GM21360 (cell line): Measurements from ENCODE around the gene CBFB.

Source experiments
- ATAC-seq: cut with Tn5 transposase; IDR thresholded peaks from one replicate; pipeline ENCODE4 v1.9.1; 2021; ENCODE audit warnings: mild to moderate bottlenecking, moderate library complexity; ENCODE audit not compliant: unreplicated experiment

The CBFB gene

DNA sequence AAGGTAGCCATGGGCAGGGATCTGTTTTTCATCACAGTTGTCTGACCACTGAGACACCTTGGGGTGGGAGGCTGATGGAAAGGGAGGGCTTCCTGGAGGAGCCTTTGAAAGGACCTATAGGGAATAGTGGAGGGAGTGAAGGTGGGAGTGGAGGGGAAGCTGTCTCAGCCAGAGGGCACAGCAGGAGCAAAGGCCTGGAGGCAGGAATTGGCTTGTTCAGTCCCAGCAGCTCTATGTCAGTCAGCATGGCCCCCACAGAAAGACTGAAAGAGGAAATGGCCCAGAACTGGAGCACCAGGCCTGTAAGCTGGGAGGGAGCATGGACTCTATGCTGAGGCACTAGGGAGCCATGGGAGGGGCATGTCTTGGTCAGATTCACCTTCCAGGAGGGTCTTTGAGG is 12.8 kb upstream of the CBFB start:
- ATAC-seq, result no peak

DNA sequence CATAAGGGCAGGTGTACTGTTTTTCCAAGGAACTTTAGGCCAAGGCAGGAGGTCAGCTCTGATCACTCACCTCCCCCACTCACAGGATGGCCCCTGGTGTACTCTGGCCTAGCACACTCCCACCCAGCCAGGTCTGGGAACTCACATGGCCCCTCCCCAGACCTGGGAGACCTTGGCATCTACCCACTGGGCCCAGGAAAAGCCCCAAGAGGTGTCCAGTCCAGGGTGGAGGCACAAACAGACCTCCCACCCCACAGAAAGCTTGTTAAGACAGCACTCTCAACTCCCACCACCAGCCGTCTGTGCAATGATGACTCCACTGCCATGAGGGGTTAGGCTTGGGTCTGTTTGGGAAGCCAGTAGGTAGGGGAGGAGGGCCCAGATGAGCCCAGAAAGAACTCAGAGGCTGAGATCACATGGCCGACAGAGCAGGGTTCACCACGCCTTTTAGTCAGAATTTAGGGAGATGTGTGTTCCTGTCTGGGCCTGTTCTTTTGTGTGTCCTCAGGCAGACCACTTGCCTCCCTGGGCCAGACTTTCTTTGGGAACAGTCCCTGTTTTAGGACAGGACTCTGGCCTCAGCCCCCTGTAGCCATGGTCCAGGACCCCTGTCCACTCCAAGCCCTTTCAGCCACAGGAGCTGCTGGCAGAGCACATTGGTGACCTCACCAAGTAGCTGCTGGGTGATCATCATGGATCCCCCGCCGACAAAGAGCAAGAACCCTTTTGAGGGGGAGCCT is 12.1 kb upstream of the CBFB start:
- no peak for ATAC-seq

DNA sequence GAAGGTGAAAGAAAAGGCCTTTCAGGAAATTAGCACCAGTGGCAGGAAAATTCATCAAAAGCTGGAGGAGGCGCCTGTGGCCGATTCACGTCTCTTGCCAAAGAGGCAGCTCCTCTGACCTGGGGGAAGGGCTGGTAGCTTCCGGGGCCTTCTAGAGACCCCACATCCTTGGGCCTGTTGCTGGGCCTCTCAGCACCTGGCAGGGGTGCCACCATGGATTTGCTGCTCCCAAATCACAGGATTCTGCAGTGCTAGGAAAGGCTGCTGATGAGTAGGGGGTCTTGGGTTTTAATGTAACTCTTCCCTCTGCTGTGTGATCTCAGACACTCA is 11.6 kb upstream of the CBFB start:
- ATAC-seq, result no peak

DNA sequence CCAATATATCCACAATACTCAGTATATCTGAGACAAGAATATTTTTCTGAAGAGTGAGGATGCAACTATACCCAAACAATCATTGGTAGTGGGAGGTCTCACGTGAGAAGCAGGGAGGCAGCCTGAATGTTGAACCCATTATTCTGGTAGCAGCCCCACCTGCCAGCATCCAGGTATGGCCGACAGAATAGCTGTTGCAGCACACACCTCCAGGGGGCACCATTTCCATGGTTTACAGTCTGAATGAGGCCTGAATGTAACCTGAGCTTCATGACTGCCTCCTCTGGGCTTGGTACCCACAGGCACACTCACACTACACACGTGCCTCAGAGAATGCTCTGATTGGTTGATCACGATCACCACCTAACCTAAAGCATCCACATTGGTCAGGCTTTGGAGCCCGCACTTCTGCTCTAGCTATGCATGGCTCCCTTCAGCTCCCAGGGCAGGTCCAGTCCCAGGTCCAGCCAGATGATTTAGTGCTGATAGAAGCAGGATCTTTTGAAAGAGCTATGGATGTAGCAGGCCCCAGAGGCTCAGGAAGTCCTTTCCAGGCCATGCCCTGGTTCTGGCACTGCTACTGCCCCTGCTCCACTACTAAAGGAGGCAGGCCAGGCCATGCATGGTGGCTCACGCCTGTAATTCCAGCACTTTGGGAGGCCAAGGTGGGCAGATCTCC is 11.0 kb upstream of the CBFB start:
- ATAC-seq, result peak; percentile 87

DNA sequence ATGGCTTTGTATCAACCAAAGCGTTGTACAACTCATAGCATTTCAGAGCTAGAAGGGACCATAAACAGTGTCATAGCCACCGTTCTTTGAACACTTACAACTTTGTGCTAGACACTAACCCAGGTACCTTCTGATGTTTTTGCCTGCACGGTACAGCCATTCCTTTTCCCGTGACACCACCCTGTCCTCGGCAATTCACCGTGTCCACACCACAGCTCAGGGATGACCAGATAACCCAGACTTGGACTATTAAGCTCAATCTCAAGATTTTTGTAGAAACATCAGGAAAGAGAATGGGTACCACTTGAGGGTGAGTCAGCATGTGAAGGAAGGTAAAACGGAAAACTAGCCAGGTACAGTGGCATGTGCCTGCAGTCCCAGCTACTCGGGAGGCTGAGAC is 9.8 kb upstream of the CBFB start:
- ATAC-seq, result no peak

DNA sequence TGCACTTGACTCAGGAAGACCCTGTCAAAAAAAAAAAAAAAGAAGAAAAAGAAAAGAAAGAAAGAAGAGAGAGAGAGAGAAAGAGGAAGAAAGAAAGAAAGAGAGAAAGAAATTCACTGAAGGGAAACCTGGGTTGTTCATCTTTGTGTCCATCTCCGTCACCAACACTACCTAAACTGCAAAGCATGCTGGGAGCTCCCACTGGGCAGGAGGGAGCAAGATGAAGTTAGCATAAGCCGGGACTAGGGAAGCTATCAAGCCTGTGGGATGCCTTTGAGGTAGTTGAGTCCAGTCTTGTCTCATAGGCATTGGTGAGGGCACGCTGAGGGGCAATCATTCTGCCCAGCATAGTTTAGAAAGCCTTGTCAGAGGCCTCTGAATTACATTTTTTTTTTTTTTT is 7.6 kb upstream of the CBFB start:
- no peak for ATAC-seq

DNA sequence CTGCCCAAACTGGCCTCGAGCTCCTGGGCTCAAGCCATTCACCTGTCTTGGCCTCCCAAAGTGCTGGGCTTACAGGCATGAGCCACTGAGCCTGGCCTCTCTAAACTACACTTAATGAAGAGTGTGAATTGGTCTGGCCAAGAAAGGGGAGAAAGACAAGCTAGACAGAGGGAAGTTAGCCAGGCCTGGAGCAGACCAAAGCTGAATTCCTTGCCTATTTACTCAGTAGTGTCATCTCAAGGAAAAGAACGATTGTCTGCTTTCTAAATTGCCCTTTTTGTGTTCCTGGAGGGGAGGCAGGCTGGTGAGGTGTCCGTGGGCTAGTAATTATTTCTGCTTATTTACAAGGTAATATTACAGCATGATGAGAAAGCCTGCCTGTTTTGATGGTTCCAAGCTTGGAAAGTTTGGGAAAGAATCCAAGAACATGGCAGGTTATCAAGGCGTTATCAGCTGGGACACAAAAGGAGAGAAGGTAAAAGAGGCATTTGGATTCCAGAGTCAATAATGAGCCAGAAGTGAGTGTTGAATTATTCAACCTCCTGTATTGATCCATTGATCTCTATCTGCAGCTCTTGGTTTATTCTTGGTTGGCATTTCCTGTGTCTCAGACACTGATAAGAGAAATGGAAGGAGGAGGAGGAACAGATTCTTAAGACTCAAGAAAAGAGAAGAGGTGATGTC is 6.3 kb upstream of the CBFB start:
- ATAC-seq, result no peak

DNA sequence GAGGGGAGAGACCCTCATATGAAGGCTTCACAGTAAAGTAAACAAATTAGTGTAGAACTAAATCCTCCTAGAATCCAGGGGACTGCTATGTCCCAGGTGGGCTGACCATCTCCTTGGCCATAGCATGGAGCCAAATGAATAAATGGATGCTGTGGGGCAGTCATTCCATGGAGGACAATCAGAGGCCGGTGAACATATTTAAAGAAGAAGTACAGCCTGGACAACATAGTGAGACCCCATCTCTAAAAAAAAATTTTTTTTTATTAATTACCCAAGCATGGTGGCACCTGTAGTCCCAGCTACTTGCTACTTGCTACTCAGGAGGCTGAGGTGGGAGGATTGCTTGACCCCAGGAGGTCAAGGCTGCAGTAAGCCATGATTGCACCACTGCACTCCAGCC is 5.3 kb upstream of the CBFB start:
- ATAC-seq, result no peak

DNA sequence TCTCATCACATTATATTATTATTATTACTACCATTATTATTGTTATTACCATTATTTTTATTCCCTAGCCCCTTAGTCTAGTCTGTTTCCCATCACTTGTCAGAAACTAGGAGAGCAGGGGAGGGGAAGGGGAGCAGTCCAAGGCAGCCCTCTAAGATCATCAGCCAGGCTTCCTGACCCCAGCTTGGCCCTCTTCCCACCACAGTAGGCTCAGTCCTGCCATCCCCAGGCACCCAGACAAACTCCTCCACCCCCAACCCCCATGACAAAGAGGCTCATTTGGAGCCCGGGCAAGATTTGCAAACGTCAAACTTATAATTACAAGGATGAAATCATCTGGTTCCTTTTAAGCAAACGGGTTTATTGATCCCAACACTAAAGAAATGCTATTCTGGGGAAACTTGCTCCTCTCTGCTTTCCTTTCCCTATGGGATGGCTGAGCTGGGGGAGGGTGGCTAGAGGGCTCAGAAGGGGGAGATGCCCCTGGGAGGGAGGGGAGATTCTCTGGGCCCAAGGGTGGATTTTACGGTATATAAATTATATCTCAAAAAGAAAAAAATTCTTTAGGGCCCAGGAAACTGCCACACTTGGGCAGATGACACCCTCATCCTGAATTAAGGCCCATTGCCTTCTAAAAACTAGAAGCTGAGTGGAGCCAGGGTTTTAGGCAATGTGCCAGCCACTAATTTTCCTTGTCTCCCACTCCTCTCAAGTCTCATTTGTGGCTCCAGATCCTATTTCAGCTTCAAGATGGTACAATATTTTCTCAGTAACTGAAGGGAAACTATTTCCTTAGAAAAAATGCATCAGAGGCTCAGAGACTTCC is 4.4 kb upstream of the CBFB start:
- no peak for ATAC-seq

DNA sequence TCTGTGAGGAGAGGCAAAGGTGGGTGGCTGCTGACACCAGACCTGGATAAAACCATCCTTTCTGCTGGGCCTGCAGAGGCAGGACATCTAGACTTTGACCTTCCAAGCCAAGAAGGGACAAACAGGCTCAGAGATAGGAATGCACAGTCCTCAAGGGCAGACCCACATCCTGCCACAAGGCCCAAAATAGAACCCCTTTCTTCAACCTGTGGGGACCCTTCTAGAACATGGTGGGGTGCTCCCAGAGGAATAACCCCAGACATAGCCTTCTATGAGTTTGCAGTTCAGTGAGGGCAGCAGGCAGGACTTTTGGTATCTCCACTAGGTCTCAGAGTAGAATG is 3.8 kb upstream of the CBFB start:
- ATAC-seq, result no peak

DNA sequence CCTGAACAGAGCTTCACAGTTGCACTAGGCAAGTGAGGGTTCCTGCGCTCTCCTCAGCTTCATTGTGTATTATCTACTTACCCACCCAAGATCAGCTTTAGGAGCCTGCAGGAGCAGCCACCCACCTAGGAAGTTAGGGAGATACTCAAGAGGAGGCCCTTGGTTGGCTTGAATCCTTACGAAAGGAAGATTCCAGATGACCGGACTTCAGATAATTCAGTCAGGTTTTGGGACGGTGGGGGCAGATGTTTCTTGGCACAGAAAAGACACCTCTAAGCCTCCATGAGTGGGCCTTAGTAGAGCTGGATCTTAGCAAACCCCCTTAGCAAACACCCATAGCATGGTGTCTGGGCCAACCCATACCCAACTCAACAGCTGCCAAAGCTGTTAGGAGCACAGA is 2.4 kb upstream of the CBFB start:
- ATAC-seq, result no peak

DNA sequence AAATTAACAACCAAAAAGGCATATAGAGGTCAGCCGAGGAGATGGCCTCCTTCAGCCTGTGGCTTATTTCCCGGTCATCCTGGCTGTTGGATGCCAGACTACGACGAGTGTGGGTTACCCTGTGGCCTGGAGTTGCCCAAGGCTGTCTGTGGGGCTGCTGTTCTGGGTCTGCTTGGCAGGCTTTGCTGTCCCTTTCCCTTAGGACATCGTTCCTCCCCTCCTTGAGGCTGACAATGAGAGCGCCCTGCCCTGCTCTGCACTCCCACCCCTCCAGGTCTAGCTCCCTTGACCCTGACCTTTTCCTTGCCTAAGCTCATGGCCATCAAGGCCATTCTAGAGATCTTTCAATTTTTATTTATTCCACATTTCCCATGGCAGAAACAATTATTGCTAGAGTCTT is 1.9 kb upstream of the CBFB start:
- no peak for ATAC-seq

DNA sequence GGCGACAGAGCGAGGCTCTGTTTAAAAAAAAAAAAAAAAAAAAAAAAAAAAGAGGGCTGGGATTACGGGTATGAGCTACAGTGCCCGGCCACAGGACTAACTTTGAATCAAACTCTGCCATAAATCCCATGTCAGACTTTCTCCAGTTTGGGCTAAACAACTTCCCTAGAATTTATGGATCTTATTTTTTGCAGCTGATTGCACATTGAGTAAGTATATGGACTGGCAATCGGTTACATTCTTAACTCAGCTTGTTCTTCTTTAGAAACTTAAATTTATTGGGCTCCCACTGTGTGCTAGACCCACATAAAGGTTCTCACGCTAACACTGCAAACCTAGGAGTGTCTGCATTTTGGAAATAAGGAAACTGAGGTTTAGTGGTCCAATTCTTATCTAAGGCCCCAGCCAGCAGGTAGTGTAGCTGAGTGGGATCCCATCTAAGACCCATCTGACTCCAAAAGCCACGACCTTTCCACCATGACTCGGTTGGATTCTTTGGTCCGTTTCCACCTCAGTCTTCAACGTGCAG is 718 bp upstream of the CBFB start:
- ATAC-seq, result no peak

DNA sequence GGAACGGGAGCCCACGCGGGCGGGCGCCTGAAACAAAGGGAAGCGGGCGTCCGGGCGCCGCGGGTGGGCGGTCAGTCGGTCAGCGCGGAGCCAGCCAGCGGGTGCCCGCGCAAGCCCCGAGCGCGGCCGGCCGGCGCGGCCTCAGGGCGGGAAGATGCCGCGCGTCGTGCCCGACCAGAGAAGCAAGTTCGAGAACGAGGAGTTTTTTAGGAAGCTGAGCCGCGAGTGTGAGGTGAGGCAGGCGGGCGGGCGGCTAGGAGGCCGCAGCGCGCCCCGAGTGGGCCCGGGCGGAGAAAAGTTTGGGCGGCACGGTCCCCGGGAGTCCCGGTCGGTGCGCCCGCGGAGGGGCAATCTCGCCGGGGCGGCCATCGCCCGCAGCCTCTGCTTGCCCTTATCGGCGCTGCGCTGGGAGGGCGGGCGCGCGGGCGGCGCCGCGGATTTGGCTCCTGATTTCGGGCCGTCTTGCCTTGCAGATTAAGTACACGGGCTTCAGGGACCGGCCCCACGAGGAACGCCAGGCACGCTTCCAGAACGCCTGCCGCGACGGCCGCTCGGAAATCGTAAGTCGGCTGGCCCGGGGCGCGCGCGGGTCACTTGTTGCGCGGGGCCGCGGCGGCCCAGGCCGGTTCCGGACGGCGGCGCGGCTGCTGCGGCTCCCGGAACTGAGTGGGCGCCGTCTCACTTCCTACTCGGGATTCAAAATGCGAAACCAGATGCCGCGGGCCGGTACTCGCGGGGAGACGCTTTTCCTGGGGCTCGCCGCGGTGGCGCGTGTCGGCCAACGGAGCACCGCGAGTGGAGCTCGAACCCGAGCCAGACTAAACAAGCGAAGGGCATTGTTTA is 526 bp downstream of the CBFB start:
- ATAC-seq, result peak; percentile 45

DNA sequence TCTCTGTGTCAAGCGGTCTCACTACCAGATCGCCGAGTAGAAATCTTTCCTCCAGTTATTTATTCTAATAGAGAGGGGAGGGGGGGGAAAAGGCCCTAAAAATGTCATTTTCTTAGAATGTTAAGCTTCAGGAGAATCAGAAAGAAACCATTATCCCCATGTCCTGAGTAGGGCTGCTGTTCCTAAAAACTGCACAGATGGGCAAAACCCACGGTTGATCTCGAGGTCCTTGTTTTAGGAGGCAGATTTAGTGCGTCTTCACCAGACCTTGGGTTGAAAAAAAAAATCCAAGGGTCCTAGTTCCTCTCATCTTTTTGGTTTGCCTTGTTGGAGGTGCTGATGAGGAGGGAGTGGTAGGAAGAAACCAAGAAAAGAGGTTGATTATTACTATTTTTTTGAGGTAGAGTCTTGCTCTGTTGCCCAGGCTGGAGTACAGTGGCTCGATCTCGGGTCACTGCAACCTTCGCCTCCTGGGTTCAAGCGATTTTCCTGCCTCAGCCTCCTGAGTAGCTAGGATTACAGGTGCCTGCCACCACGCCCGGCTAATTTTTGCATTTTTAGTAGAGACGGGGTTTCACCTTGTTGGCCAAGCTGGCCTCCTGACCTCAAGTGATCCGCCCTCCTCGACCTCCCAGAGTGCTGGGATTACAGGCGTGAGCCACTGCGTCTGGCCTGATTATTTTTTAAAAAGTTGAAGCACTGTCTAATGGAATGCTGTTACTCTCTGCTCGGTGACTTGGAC is 1.4 kb downstream of the CBFB start:
- ATAC-seq, result no peak

DNA sequence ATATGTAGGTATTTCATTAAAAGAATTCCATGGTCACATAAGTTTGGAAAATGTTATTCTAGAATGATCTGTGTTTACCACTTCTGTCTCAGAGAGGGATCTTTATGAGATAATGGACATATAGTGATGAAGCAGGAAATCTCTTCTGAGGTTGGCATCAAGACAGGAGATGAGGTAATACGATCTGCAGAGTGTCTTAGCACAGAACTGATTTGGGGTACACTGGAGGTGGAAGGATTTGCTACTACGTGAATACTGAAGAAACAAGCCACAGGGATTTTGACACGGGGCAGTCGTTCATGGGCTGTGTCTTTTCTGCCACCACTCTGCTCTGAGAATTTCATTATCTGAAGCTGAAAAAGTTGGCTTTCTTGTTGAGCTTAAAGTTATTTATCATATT is 5.5 kb downstream of the CBFB start:
- no peak for ATAC-seq

DNA sequence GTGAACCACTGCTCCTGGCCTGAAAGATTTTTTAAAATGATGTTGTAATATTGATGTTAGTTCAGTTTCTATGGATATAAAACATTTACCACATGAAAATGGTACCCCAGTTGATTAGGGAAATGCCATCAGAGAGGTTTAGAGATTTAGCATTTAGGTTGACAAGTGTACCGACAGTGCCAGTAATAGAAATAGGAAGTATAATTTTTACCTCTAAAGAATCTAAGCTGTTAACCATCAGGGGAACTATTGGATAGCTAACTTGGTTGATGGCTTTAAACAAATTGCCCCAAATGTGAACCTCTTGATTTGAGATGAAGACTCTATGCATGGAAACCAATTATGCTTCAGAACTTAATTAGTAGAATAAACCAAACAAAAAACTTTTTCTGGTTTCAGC is 6.4 kb downstream of the CBFB start:
- ATAC-seq, result no peak

DNA sequence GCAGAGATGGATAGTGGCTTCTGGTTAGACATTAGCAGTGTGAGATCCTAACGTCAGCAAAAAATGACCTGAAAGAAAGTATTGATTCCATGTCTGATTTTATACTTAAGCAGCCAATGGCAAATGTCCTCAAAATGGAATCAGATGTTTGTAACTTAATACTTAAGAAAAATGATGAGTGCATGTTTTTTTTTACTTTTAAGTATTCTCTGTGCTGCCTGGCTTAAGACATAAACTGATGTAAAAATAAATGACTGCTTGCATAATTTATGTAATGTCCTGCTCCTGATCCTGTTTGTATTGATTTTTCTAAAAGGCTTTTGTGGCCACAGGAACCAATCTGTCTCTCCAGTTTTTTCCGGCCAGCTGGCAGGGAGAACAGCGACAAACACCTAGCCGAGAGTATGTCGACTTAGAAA is 7.4 kb downstream of the CBFB start:
- ATAC-seq, result no peak

DNA sequence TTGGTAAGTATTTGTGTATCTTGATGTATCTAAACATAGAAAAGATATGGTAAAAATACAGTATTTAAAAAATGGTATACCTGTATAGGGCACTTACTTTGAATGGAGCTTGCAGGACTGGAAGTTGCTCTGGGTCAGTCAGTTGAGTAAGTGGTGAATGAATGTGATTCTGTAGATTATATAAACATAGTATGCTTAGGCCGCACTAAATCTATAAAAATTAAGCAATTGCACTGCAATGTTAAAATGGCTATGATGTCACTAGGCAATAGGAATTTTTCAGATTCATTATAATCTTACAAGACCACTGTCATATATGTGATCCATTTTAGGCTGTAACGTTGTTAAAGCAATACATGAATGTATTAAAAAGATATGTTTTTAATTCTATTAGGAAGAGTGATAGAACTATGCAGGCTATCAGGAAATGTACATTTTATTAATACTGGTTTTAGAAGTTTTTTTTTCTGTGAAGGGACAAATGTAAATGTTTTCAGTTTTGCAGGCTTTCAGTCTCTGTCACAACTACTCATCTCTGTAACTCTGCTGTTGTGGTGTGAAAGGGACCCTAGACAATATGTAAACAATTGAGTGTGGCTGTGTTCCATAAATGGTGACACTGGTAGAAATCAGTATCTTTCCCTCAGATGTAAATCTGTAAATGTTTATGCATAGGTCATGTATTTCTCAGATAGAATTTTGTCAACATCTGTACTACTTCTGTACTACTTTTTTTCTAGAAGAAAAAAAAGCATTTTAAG is 10.5 kb downstream of the CBFB start:
- no peak for ATAC-seq
